DOHH2 (cell line): Measurements from ENCODE around the gene CDKL4.

Experiments used
- CTCF ChIP-seq: fragments of 200-600 bp; sonication (generic); IDR thresholded peaks from one replicate; pipeline ENCODE4 v1.5.1; 2014; ENCODE audit warnings: antibody characterized with exemption, mild to moderate bottlenecking, low read depth, low read length; ENCODE audit not compliant: poor library complexity, severe bottlenecking
- EZH2phosphoT487 ChIP-seq: fragments of 200-600 bp; sonication (generic); IDR thresholded peaks from 2 replicates; pipeline ENCODE4 v1.6.1; 2017; ENCODE audit warnings: borderline replicate concordance, mild to moderate bottlenecking, antibody characterized with exemption, low read length, moderate library complexity, mixed read lengths

- TF ChIP-seq CTCF (no peak), EZH2phosphoT487 (no peak)
Measured at GRCh38 chr2:39128919-39129391, 114.8 kb downstream of the CDKL4 start.
